ENCODE results near the gene ADO. TPM values are rescaled to one million over a fixed set of nuclear protein-coding genes. Genes with fewer than 3 reads are reported as not detected.

ADO gene
- total and polyA plus RNA-seq, 10 of the 15 experiments (the other 5 are each of a cell fraction or from before 2014, with no cell fraction given) = 4.3 to 44.6 (median 18.7) TPM

- BruUV-seq (replicated peaks) = no TSS peak
- Histone ChIP-seq H3K4me1 (ENCODE audit: control insufficient read depth, insufficient read depth, low read length) (peaks cover 14% of the 10 kb centered on the region), H3K27ac (ENCODE audit: control insufficient read depth, insufficient read depth) (no peak overlapping the region), H4K20me1 (ENCODE audit: control insufficient read depth, insufficient read depth) (no peaks in the 10 kb centered on the region), H3K27me3 (replicated peaks in 1 of 2; ENCODE audit: control insufficient read depth in 2 of 2, insufficient read depth in 2 of 2, low read length in 1 of 2) (no peaks in the 10 kb centered on the region), H3K36me3 (ENCODE audit: control insufficient read depth in 2 of 2, insufficient read depth in 2 of 2, low read length in 1 of 2) (no peaks in the 10 kb centered on the region; a peak in 1 of 4 replicates), H3K4me2 (ENCODE audit: control insufficient read depth, insufficient read depth) (peak overlapping the region; percentile 34; the same call in 1 of the 2 replicates), H3K4me3 (no peak overlapping the region; the same call in 1 of the 2 replicates), H3K9ac (ENCODE audit: control insufficient read depth, insufficient read depth, low read length) (no peak overlapping the region), H2AFZ (ENCODE audit: control insufficient read depth, low read depth, low read length) (no peak overlapping the region), H3K9me3 (replicated peaks; ENCODE audit: control insufficient read depth, insufficient read depth, low read length) (no peaks in the 10 kb centered on the region), H3K79me2 (ENCODE audit: control insufficient read depth, insufficient read depth, low read length) (peaks cover 56% of the 10 kb centered on the region)
- ChIA-PET RAD21 (ENCODE audit: unreplicated experiment) (interaction anchor here (0.6 to 9.4 kb wide), 19 partner anchors 7 to 347 kb away, joined by 3 to 141 read pairs (median 9); partner anchors contain the start of gene EGR2), POLR2A (interaction anchor here (0.6 to 2.3 kb wide), 11 partner anchors 13 to 216 kb away, joined by 3 to 14 read pairs (median 5); no protein-coding TSS in a partner anchor), SMC1A (ENCODE audit: uncharacterized antibody, unreplicated experiment) (interaction anchor here (0.8 to 8.7 kb wide), 23 partner anchors 8 to 347 kb away, joined by 3 to 82 read pairs (median 5); no protein-coding TSS in a partner anchor), CTCF (interaction anchor here (0.6 to 4.5 kb wide), 16 partner anchors 9 to 358 kb away, joined by 3 to 25 read pairs (median 4); no protein-coding TSS in a partner anchor)
- intact Hi-C loops (cut with micrococcal nuclease; ENCODE audit: unreplicated experiment) = loop anchor here (2.0 kb wide), 1 partner anchor 32 kb away; no protein-coding TSS in a partner anchor
- TF ChIP-seq MTA2 (IDR thresholded peaks at IDR 0.05; ENCODE audit: low read depth) (no peak), KDM1A (IDR thresholded peaks at IDR 0.05; ENCODE audit: borderline replicate concordance) (no peak), RBBP5 (conservative IDR thresholded peaks at IDR 0.05) (no peak), TAF1 (IDR thresholded peaks at IDR 0.05; ENCODE audit: borderline replicate concordance, low read depth, low read length) (no peak), EGR1 (IDR thresholded peaks at IDR 0.05; ENCODE audit: borderline replicate concordance in 1 of 2, low read depth in 2 of 2, low read length in 2 of 2) (no peak), MEF2A (IDR thresholded peaks at IDR 0.05; ENCODE audit: insufficient read depth, low read depth, low read length) (no peak), ETV6 (conservative IDR thresholded peaks at IDR 0.05 in 1 of 2, IDR thresholded peaks at IDR 0.05 in 1 of 2; ENCODE audit: borderline replicate concordance in 1 of 2, low read depth in 1 of 2) (no peak), GATAD2B (conservative IDR thresholded peaks at IDR 0.05; ENCODE audit: low read depth) (no peak)
- TF ChIP-seq, protein P1, sequence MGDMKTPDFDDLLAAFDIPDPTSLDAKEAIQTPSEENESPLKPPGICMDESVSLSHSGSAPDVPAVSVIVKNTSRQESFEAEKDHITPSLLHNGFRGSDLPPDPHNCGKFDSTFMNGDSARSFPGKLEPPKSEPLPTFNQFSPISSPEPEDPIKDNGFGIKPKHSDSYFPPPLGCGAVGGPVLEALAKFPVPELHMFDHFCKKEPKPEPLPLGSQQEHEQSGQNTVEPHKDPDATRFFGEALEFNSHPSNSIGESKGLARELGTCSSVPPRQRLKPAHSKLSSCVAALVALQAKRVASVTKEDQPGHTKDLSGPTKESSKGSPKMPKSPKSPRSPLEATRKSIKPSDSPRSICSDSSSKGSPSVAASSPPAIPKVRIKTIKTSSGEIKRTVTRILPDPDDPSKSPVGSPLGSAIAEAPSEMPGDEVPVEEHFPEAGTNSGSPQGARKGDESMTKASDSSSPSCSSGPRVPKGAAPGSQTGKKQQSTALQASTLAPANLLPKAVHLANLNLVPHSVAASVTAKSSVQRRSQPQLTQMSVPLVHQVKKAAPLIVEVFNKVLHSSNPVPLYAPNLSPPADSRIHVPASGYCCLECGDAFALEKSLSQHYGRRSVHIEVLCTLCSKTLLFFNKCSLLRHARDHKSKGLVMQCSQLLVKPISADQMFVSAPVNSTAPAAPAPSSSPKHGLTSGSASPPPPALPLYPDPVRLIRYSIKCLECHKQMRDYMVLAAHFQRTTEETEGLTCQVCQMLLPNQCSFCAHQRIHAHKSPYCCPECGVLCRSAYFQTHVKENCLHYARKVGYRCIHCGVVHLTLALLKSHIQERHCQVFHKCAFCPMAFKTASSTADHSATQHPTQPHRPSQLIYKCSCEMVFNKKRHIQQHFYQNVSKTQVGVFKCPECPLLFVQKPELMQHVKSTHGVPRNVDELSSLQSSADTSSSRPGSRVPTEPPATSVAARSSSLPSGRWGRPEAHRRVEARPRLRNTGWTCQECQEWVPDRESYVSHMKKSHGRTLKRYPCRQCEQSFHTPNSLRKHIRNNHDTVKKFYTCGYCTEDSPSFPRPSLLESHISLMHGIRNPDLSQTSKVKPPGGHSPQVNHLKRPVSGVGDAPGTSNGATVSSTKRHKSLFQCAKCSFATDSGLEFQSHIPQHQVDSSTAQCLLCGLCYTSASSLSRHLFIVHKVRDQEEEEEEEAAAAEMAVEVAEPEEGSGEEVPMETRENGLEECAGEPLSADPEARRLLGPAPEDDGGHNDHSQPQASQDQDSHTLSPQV (IDR thresholded peaks at IDR 0.05) = no peak
- 97% methylated on average over 8 of the region's 8 CpGs for WGBS (ENCODE audit: insufficient coverage, insufficient replicate concordance, low lambda C conversion rate, missing lambda C conversion rate)
- DNase-seq (ENCODE audit: low read depth, low spot score) (no peak), ATAC-seq (no peak), FAIRE-seq (no peak)
- in situ Hi-C loops (cut with MboI) = loop anchor here (5.0 kb wide), 1 partner anchor 198 kb away; no protein-coding TSS in a partner anchor
Observed at GRCh38 chr10:62810156-62810902, 5.8 kb downstream of the ADO start.
